ENCODE results near the gene ZNF701.
A peak's percentile ranks its signal among the peaks of the same experiment; 100 is the strongest.
"Not testable (repeated sequence)": the region's sequence is repeated elsewhere in the genome, so short reads cannot be mapped to it uniquely, and the experiment has no call there.

ZNF701 gene

DNA sequence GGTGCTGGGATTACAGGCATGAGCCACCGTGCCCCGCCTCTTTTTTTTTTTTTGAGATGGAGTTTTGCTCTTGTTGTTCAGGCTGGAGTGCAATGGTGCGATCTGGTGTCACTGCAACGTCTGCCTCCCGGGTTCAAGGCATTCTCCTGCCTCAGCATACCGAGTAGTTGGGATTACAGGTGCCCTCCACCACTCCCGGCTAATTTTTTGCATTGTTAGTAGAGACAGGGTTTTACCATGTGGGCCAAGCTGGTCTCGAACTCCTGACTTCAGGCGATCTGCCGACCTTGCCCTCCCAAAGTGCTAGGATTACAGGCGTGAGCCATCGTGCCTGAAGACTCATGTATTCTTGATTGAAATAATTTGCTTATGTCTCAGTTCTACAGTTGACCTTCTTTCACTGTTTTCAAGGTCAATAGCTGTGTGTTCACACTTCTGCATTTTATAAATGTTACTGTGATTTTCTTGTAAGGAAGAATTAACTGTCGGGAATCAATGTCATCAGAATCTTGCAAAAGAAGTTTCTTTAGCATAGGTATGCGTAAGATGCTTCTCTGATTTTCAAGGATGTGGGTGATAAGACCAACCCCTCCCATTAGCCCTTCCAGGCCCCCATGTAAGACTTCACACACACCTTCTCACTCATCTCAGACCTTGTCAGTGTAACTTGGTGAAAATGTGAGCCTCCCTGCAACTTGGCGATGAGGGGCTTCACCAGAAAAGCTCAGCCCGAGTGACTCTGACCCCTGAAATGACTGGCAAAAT is 12.7 kb upstream of the ZNF701 start:
- no CpG with 5 or more reads among the region's 16 CpGs for WGBS (ENCODE audit: extremely low coverage, insufficient coverage, low lambda C conversion rate)
- H3K9ac ChIP-seq (ENCODE audit: low read length) = no peak overlapping the region

DNA sequence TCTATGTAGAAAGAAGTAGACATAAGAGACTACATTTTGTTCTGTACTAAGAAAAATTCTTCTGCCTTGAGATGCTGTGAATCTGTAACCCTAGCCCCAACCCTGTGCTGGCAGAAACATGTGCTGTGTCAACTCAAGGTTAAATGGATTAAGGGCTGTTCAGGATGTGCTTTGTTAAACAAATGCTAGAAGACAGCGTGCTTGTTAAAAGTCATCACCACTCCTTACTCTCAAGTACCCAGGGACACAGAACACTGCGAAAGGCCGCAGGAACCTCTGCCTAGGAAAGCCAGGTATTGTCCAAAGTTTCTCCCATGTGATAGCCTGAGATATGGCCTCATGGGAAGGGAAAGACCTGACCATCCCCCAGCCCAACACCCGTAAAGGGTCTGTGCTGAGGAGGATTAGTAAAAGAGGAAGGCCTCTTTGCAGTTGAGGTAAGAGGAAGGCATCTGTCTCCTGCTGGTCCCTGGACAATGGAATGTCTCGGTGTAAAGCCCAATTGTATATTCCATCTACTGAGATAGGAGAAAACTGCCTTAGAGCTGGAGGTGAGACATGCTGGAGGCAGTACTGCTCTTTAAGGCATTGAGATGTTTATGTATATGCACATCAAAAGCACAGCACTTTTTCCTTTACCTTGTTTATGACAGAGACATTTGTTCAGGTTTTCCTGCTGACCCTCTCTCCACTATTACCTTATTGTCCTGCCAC is 11.2 kb upstream of the ZNF701 start:
- not testable (repeated sequence) for H3K18ac ChIP-seq (ENCODE audit: low read length); H3K79me2 ChIP-seq (ENCODE audit: control insufficient read depth, insufficient read depth, low read length); H4K8ac ChIP-seq (ENCODE audit: low read depth, low read length); H3K4me2 ChIP-seq (ENCODE audit: low read length); H3K4ac ChIP-seq (ENCODE audit: low read depth, low read length); H4K5ac ChIP-seq (ENCODE audit: low read length); H3K4me1 ChIP-seq (ENCODE audit: control insufficient read depth, low read depth, low read length); H3K56ac ChIP-seq (ENCODE audit: low read length); H2BK120ac ChIP-seq (ENCODE audit: low read depth, low read length); H2AK5ac ChIP-seq (ENCODE audit: low read length); H2BK15ac ChIP-seq (replicated peaks; ENCODE audit: low read depth); H3K23ac ChIP-seq (ENCODE audit: low read length); H3K4me3 ChIP-seq (ENCODE audit: low read length); H3K9ac ChIP-seq (ENCODE audit: low read length); H3K79me1 ChIP-seq (ENCODE audit: low read length); H3K27me3 ChIP-seq (ENCODE audit: insufficient read depth, low read length, poor library complexity); H2BK5ac ChIP-seq (ENCODE audit: low read length)
- Histone ChIP-seq H3K27ac (ENCODE audit: low read depth, low read length) (peak overlapping the region; percentile 68), H3K36me3 (ENCODE audit: control insufficient read depth, insufficient read depth, low read length) (peaks cover 13% of the 10 kb centered on the region)
- WGBS (ENCODE audit: extremely low coverage, insufficient coverage, low lambda C conversion rate) = no CpG with 5 or more reads among the region's 5 CpGs
- DNase-seq = peak; percentile 87

More for the DNA sequence above, 12.7 kb upstream of the ZNF701 start:
- Histone ChIP-seq H2BK5ac (ENCODE audit: low read length) (no peak overlapping the region), H2AK5ac (ENCODE audit: low read length) (no peak overlapping the region), H4K5ac (ENCODE audit: low read length) (no peak overlapping the region), H3K79me1 (ENCODE audit: low read length) (no peaks in the 10 kb centered on the region), H3K18ac (ENCODE audit: low read length) (no peak overlapping the region), H4K8ac (ENCODE audit: low read depth, low read length) (no peak overlapping the region), H3K36me3 (ENCODE audit: control insufficient read depth, insufficient read depth, low read length) (peaks cover 14% of the 10 kb centered on the region), H3K79me2 (ENCODE audit: control insufficient read depth, insufficient read depth, low read length) (no peaks in the 10 kb centered on the region), H3K4me3 (ENCODE audit: low read length) (no peak overlapping the region), H3K27me3 (ENCODE audit: insufficient read depth, low read length, poor library complexity) (no peaks in the 10 kb centered on the region), H3K23ac (ENCODE audit: low read length) (no peak overlapping the region), H3K4ac (ENCODE audit: low read depth, low read length) (no peak overlapping the region), H3K4me2 (ENCODE audit: low read length) (no peak overlapping the region), H2BK120ac (ENCODE audit: low read depth, low read length) (no peak overlapping the region), H3K56ac (ENCODE audit: low read length) (no peak overlapping the region), H3K27ac (ENCODE audit: low read depth, low read length) (no peak overlapping the region), H2BK15ac (replicated peaks; ENCODE audit: low read depth) (no peak overlapping the region), H3K4me1 (ENCODE audit: control insufficient read depth, low read depth, low read length) (no peaks in the 10 kb centered on the region)
- DNase-seq = no peak

DNA sequence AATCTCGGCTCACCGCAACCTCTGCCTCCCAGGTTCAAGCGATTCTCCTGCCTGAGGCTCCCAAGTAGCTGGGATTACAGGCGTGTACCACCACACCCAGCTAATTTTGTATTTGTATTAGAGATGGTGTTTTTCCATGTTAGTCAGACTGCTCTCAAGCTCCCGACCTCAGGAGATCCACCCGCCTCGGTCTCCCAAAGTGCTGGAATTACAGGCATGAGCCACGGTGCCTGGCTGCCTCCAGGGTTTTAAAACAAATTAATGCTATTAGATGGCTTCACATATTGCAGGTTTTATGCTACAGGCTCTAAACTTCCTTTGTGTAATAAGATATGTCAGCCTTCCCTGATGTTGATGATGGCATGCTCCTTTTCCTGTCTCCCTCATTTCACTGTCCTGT is 8.5 kb upstream of the ZNF701 start:
- H3K79me2 ChIP-seq (ENCODE audit: control insufficient read depth, insufficient read depth, low read length); H2AK5ac ChIP-seq (ENCODE audit: low read length); H3K9ac ChIP-seq (ENCODE audit: low read length); H3K36me3 ChIP-seq (ENCODE audit: control insufficient read depth, insufficient read depth, low read length); H4K5ac ChIP-seq (ENCODE audit: low read length); H3K79me1 ChIP-seq (ENCODE audit: low read length); DNase-seq; H2BK5ac ChIP-seq (ENCODE audit: low read length); H3K56ac ChIP-seq (ENCODE audit: low read length); H3K4me2 ChIP-seq (ENCODE audit: low read length); H2BK15ac ChIP-seq (replicated peaks; ENCODE audit: low read depth); H3K27me3 ChIP-seq (ENCODE audit: insufficient read depth, low read length, poor library complexity); H3K18ac ChIP-seq (ENCODE audit: low read length); H4K8ac ChIP-seq (ENCODE audit: low read depth, low read length); H3K23ac ChIP-seq (ENCODE audit: low read length); H3K27ac ChIP-seq (ENCODE audit: low read depth, low read length); H3K4ac ChIP-seq (ENCODE audit: low read depth, low read length); H3K4me1 ChIP-seq (ENCODE audit: control insufficient read depth, low read depth, low read length); H3K4me3 ChIP-seq (ENCODE audit: low read length); H2BK120ac ChIP-seq (ENCODE audit: low read depth, low read length): not testable (repeated sequence)
- WGBS (ENCODE audit: extremely low coverage, insufficient coverage, low lambda C conversion rate) = no CpG with 5 or more reads among the region's 8 CpGs

DNA sequence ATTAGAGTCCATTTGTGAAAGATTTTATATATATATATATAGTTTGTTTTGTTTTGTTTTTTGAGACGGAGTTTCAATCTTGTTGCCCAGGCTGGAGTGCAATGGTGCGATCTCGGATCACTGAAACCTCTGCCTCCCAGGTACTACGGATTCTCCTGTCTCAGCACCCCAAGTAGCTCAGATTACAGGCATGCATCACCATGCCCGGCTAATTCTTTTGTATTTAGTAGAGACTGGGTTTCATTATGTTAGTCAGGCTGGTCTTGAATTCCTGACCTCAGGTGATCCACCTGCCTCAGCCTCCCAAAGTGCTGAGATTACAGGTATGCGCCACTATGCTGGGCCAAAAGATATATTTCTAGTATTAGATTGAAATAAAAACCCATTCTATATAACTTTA is 4.0 kb upstream of the ZNF701 start:
- no peaks in the 10 kb centered on the region for H3K4me1 ChIP-seq (ENCODE audit: control insufficient read depth, low read depth, low read length)
- H3K4me2 ChIP-seq (ENCODE audit: low read length) = no peak overlapping the region
- H3K4ac ChIP-seq (ENCODE audit: low read depth, low read length) = no peak overlapping the region
- peaks cover 2% of the 10 kb centered on the region for H3K79me1 ChIP-seq (ENCODE audit: low read length)
- no peak overlapping the region for H2AK5ac ChIP-seq (ENCODE audit: low read length)
- H3K18ac ChIP-seq (ENCODE audit: low read length) = no peak overlapping the region
- H3K9ac ChIP-seq (ENCODE audit: low read length) = no peak overlapping the region
- no peak overlapping the region for H3K27ac ChIP-seq (ENCODE audit: low read depth, low read length)
- no peak overlapping the region for H3K56ac ChIP-seq (ENCODE audit: low read length)
- H3K23ac ChIP-seq (ENCODE audit: low read length) = no peak overlapping the region
- H4K5ac ChIP-seq (ENCODE audit: low read length) = no peak overlapping the region
- no CpG with 5 or more reads among the region's 6 CpGs for WGBS (ENCODE audit: extremely low coverage, insufficient coverage, low lambda C conversion rate)
- H2BK5ac ChIP-seq (ENCODE audit: low read length) = no peak overlapping the region
- no peak overlapping the region for H2BK120ac ChIP-seq (ENCODE audit: low read depth, low read length)
- H3K79me2 ChIP-seq (ENCODE audit: control insufficient read depth, insufficient read depth, low read length) = peaks cover 3% of the 10 kb centered on the region
- H3K4me3 ChIP-seq (ENCODE audit: low read length) = no peak overlapping the region
- no peak for DNase-seq
- H4K8ac ChIP-seq (ENCODE audit: low read depth, low read length) = no peak overlapping the region
- H3K27me3 ChIP-seq (ENCODE audit: insufficient read depth, low read length, poor library complexity) = no peaks in the 10 kb centered on the region
- H2BK15ac ChIP-seq (replicated peaks; ENCODE audit: low read depth) = no peak overlapping the region
- no peaks in the 10 kb centered on the region for H3K36me3 ChIP-seq (ENCODE audit: control insufficient read depth, insufficient read depth, low read length)

DNA sequence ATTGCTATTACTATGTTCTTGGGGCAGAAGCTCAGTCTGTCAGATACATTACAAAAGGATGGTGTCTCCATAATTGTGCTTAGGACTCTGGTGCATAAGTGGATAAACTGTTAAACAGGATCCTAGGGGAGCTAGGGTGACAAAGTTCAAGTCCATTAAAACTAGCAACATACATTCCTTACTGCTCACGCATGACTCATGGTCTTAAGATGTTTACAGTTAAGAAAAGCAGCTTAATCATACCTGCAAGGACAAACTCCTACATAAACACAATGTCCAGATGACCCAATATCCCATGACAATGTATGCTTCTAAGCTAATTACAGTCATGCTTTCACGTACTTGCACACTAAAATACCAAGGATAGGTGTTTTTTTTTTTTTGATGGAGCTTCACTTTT is 3.5 kb upstream of the ZNF701 start:
- H4K8ac ChIP-seq (ENCODE audit: low read depth, low read length) = no peak overlapping the region
- peak; percentile 54 for DNase-seq
- H3K27me3 ChIP-seq (ENCODE audit: insufficient read depth, low read length, poor library complexity) = no peaks in the 10 kb centered on the region
- no peak overlapping the region for H4K5ac ChIP-seq (ENCODE audit: low read length)
- H3K18ac ChIP-seq (ENCODE audit: low read length) = no peak overlapping the region
- no CpG with 5 or more reads among the region's 2 CpGs for WGBS (ENCODE audit: extremely low coverage, insufficient coverage, low lambda C conversion rate)
- no peak overlapping the region for H3K23ac ChIP-seq (ENCODE audit: low read length)
- H3K4me3 ChIP-seq (ENCODE audit: low read length) = no peak overlapping the region
- no peak overlapping the region for H2BK120ac ChIP-seq (ENCODE audit: low read depth, low read length)
- H2AK5ac ChIP-seq (ENCODE audit: low read length) = no peak overlapping the region
- H3K4ac ChIP-seq (ENCODE audit: low read depth, low read length) = no peak overlapping the region
- H3K9ac ChIP-seq (ENCODE audit: low read length) = no peak overlapping the region
- no peak overlapping the region for H3K4me2 ChIP-seq (ENCODE audit: low read length)
- peaks cover 6% of the 10 kb centered on the region for H3K79me2 ChIP-seq (ENCODE audit: control insufficient read depth, insufficient read depth, low read length)
- H3K56ac ChIP-seq (ENCODE audit: low read length) = no peak overlapping the region
- H3K27ac ChIP-seq (ENCODE audit: low read depth, low read length) = no peak overlapping the region
- H3K4me1 ChIP-seq (ENCODE audit: control insufficient read depth, low read depth, low read length) = no peaks in the 10 kb centered on the region
- H2BK15ac ChIP-seq (replicated peaks; ENCODE audit: low read depth) = no peak overlapping the region
- H3K36me3 ChIP-seq (ENCODE audit: control insufficient read depth, insufficient read depth, low read length) = no peaks in the 10 kb centered on the region
- H2BK5ac ChIP-seq (ENCODE audit: low read length) = no peak overlapping the region
- H3K79me1 ChIP-seq (ENCODE audit: low read length) = peaks cover 4% of the 10 kb centered on the region

All from mesendoderm (in vitro differentiated cells).